Measurements from ENCODE around the gene PLEKHA1. TPM values are rescaled to one million over a fixed set of nuclear protein-coding genes. Genes with fewer than 3 reads are reported as not detected.

The PLEKHA1 gene
- total and polyA plus RNA-seq, 2 of the 13 experiments (the other 11 are each of a cell fraction or from before 2014, with no cell fraction given), result 32.2 to 53.3 TPM

GRCh38 chr10:122379537-122379936, 5.0 kb downstream of the PLEKHA1 start:
- H3K27me3 ChIP-seq (ENCODE audit: control insufficient read depth in 1 of 2, insufficient read depth in 2 of 2, low read length in 2 of 2), result no peaks in the 10 kb centered on the region
- DNase-seq (ENCODE audit: low spot score) (no peak), ATAC-seq (no peak), FAIRE-seq (no peak)
- TF ChIP-seq ZNF564 (CRISPR knock-in tag; IDR thresholded peaks at IDR 0.05), result no peak
- no peak for TF ChIP-seq MATR3 (CRISPR knock-in tag; IDR thresholded peaks at IDR 0.05)
- TF ChIP-seq ETV6 (CRISPR knock-in tag; conservative IDR thresholded peaks at IDR 0.05), result no peak
- no peak for TF ChIP-seq E2F5 (CRISPR knock-in tag; conservative IDR thresholded peaks at IDR 0.05)
- TF ChIP-seq ZNF761 (CRISPR knock-in tag; conservative IDR thresholded peaks at IDR 0.05), result 0 out of 2 replicates have a peak, but pooled peaks have one; percentile 71
- TF ChIP-seq ZBTB21 (CRISPR knock-in tag; IDR thresholded peaks at IDR 0.05), result no peak
- TF ChIP-seq ZNF230 (CRISPR knock-in tag; IDR thresholded peaks at IDR 0.05), result no peak
- CTCF ChIA-PET (ENCODE audit: low intra/inter-chr PET ratio, low total read pairs), result no interaction called here
- BruUV-seq (replicated peaks), result no TSS peak
- H3K27ac ChIP-seq (ENCODE audit: extremely low read length, insufficient read depth, low read length), result no peak overlapping the region
- 98% methylated on average over 2 of the region's 2 CpGs for WGBS (ENCODE audit: low lambda C conversion rate)
- H3K9me3 ChIP-seq (ENCODE audit: low read length), result no peaks in the 10 kb centered on the region
- 0 out of 2 replicates have a peak overlapping the region, but pooled peaks have one; percentile 6 for H3K4me2 ChIP-seq (ENCODE audit: low read depth, low read length)
- H2AFZ ChIP-seq (ENCODE audit: low read length), result no peak overlapping the region
- no peak overlapping the region for H3K9ac ChIP-seq (ENCODE audit: insufficient read depth, low read depth, low read length)
- in situ Hi-C loops (cut with HindIII; ENCODE audit: extremely low pct_ligation_motif_present, low pct_unique_long_range_greater_than_20kb), result no loop called here
- H3K79me2 ChIP-seq (ENCODE audit: insufficient read depth, low read length), result peaks cover 93% of the 10 kb centered on the region
- 0 out of 2 replicates have a peak, but pooled peaks cover 11% of the 10 kb centered on the region for H4K20me1 ChIP-seq (ENCODE audit: insufficient read depth, low read length)
- peaks cover 59% of the 10 kb centered on the region for H3K4me1 ChIP-seq (ENCODE audit: insufficient read depth, low read length)
- no peak overlapping the region for H3K4me3 ChIP-seq (replicated peaks in 1 of 3; ENCODE audit: insufficient read depth in 1 of 3, low read depth in 2 of 3, low read length in 3 of 3)
- peaks cover 1 to 8% of the 10 kb centered on the region in 2 experiments; a peak in 3 of 5 replicates for H3K36me3 ChIP-seq (replicated peaks in 1 of 2; ENCODE audit: control insufficient read depth in 1 of 2, insufficient read depth in 2 of 2, low read length in 2 of 2)
- POLR2A ChIA-PET, result no interaction called here
- intact Hi-C loops (cut with micrococcal nuclease; ENCODE audit: unreplicated experiment), result no loop called here

GRCh38 chr10:122380703-122381102, 6.2 kb downstream of the PLEKHA1 start:
- Histone ChIP-seq H3K36me3 (replicated peaks in 1 of 2; ENCODE audit: control insufficient read depth in 1 of 2, insufficient read depth in 2 of 2, low read length in 2 of 2) (peaks cover 1 to 8% of the 10 kb centered on the region in 2 experiments; a peak in 3 of 5 replicates), H3K4me1 (ENCODE audit: insufficient read depth, low read length) (peaks cover 65% of the 10 kb centered on the region), H3K9me3 (ENCODE audit: low read length) (no peaks in the 10 kb centered on the region), H3K9ac (ENCODE audit: insufficient read depth, low read depth, low read length) (no peak overlapping the region), H3K4me3 (replicated peaks in 1 of 3; ENCODE audit: insufficient read depth in 1 of 3, low read depth in 2 of 3, low read length in 3 of 3) (no peak overlapping the region), H3K4me2 (ENCODE audit: low read depth, low read length) (no peak overlapping the region), H3K27me3 (ENCODE audit: control insufficient read depth in 1 of 2, insufficient read depth in 2 of 2, low read length in 2 of 2) (no peaks in the 10 kb centered on the region), H3K79me2 (ENCODE audit: insufficient read depth, low read length) (peaks cover 93% of the 10 kb centered on the region), H3K27ac (ENCODE audit: extremely low read length, insufficient read depth, low read length) (no peak overlapping the region), H2AFZ (ENCODE audit: low read length) (no peak overlapping the region), H4K20me1 (ENCODE audit: insufficient read depth, low read length) (0 out of 2 replicates have a peak, but pooled peaks cover 11% of the 10 kb centered on the region)
- BruUV-seq (replicated peaks), result no TSS peak
- intact Hi-C loops (cut with micrococcal nuclease; ENCODE audit: unreplicated experiment), result no loop called here
- ChIA-PET POLR2A (no interaction called here), CTCF (ENCODE audit: low intra/inter-chr PET ratio, low total read pairs) (no interaction called here)
- WGBS (ENCODE audit: low lambda C conversion rate), result 99% methylated on average over 4 of the region's 4 CpGs
- ATAC-seq (no peak), FAIRE-seq (no peak), DNase-seq (ENCODE audit: low spot score) (no peak)
- in situ Hi-C loops (cut with HindIII; ENCODE audit: extremely low pct_ligation_motif_present, low pct_unique_long_range_greater_than_20kb), result no loop called here
- TF ChIP-seq CCDC6 (CRISPR knock-in tag; IDR thresholded peaks at IDR 0.05), result no peak
- no peak for TF ChIP-seq EED (CRISPR knock-in tag; IDR thresholded peaks at IDR 0.05)
- TF ChIP-seq ZXDC (CRISPR knock-in tag; IDR thresholded peaks at IDR 0.05), result no peak
